T-cell (primary cell): Measurements from ENCODE around the gene HS6ST3. TPM values are rescaled to one million over a fixed set of nuclear protein-coding genes. Genes with fewer than 3 reads are reported as not detected.

ENCODE experiments used
- ATAC-seq, 4 experiments: fragments of 200-7000 bp in 3 of 4; fragments of 150-1000 bp in 1 of 4; cut with Tn5 transposase; replicated peaks in 1 of 4; 1 replicate in 3 of 4; 2 replicates in 1 of 4; pipeline ENCODE4 v1.10.0; 2021; ENCODE audit warnings: moderate library complexity in 3 of 4, mild to moderate bottlenecking in 2 of 4, moderate number of reproducible peaks in 1 of 4
- CTCF ChIA-PET, 2 donors: fragments of 300-600 bp; sonication (Branson Sonifier 250); formaldehyde crosslinking; loops; one replicate each; lab custom pipeline; 2022; ENCODE audit warnings: antibody characterized with exemption in 2 of 2; lab: Charles Lee
- POLR2A ChIA-PET, 2 donors: fragments of 300-600 bp; sonication (Branson Sonifier 250); formaldehyde crosslinking; loops; one replicate each; lab custom pipeline; 2022; ENCODE audit warnings: antibody characterized with exemption in 2 of 2; lab: Charles Lee
- DNase-seq, 35 experiments: peaks; one replicate each; pipeline versions ENCODE4 v3.0.0 to v3.0.0-alpha.2; 2013 to 2023
- H3K27ac ChIP-seq: one replicate; pipeline ENCODE4 v1.5.1; 2013; ENCODE audit warnings: low read length
- H3K27me3 ChIP-seq, 2 experiments: replicated peaks in 1 of 2; 1 replicate in 1 of 2; 2 replicates in 1 of 2; pipeline versions ENCODE4 v1.6.1 to v1.7.0; 2013; ENCODE audit warnings: low read length in 1 of 2, mixed read lengths in 1 of 2; ENCODE audit not compliant: control insufficient read depth in 2 of 2, insufficient read depth in 2 of 2; ENCODE audit errors: extremely low read depth in 1 of 2
- H3K36me3 ChIP-seq, 2 donors: 1 replicate in 1 of 2; 2 replicates in 1 of 2; pipeline versions ENCODE4 v1.6.1 to v1.7.0; 2013; ENCODE audit warnings: low read length in 1 of 2; ENCODE audit not compliant: control insufficient read depth in 2 of 2, insufficient read depth in 1 of 2; ENCODE audit errors: extremely low read depth in 1 of 2
- H3K4me1 ChIP-seq, 2 experiments: 1 replicate in 1 of 2; 2 replicates in 1 of 2; pipeline versions ENCODE4 v1.6.1 to v1.7.0; 2013; ENCODE audit warnings: low read length in 2 of 2, mixed read lengths in 1 of 2; ENCODE audit not compliant: insufficient read depth in 2 of 2, control insufficient read depth in 1 of 2; ENCODE audit errors: extremely low read depth in 1 of 2
- H3K4me3 ChIP-seq, 2 donors: 1 replicate in 1 of 2; 2 replicates in 1 of 2; pipeline versions ENCODE4 v1.5.1 to v1.7.0; 2013; ENCODE audit warnings: mild to moderate bottlenecking in 2 of 2, low read length in 1 of 2, moderate library complexity in 1 of 2; ENCODE audit not compliant: control insufficient read depth in 1 of 2; ENCODE audit errors: extremely low read depth in 1 of 2
- H3K9me3 ChIP-seq: 2 replicates; pipeline ENCODE4 v1.7.0; 2013
- H3K27ac Mint-ChIP-seq, 2 donors: one replicate each; pipeline ENCODE4 v1.8.0; 2020 to 2021; ENCODE audit warnings: mild to moderate bottlenecking in 2 of 2, mixed read lengths in 2 of 2
- H3K27me3 Mint-ChIP-seq, 2 donors: one replicate each; pipeline ENCODE4 v1.8.0; 2021 to 2022; ENCODE audit warnings: mixed read lengths in 2 of 2
- H3K36me3 Mint-ChIP-seq: one replicate; pipeline ENCODE4 v1.8.0; 2021; ENCODE audit warnings: mixed read lengths
- H3K4me1 Mint-ChIP-seq, 3 donors: one replicate each; pipeline ENCODE4 v1.8.0; 2020 to 2022; ENCODE audit warnings: mixed read lengths in 3 of 3, mild to moderate bottlenecking in 1 of 3
- H3K4me3 Mint-ChIP-seq, 3 donors: one replicate each; pipeline ENCODE4 v1.8.0; 2020 to 2022; ENCODE audit warnings: mild to moderate bottlenecking in 3 of 3, mixed read lengths in 3 of 3, moderate library complexity in 3 of 3
- H3K9me3 Mint-ChIP-seq, 3 donors: one replicate each; pipeline ENCODE4 v1.8.0; 2020 to 2022; ENCODE audit warnings: mixed read lengths in 3 of 3
- WGBS: methylation state at CpG from one replicate; pipeline ENCODE4 v1.1.5; 2013; ENCODE audit warnings: missing lambda C conversion rate; ENCODE audit not compliant: insufficient coverage; 5-methylcytosine and 5-hydroxymethylcytosine counted together
- total RNA-seq, 35 experiments: library from RNA in 6 of 35; stranded (reverse) in 6 of 35; fragments of 120-200 nt in 1 of 35; gene quantifications; one replicate each; pipeline versions ENCODE4 v1.2.1 to v1.2.4 and lab custom pipeline; 2013 to 2026

Gene HS6ST3
- total RNA-seq, 5 donors from 2014 or later (not counting 1 experiment from before 2014, with no cell fraction given), result not detected

GRCh38 chr13:96825653-96826052, 735.7 kb downstream of the HS6ST3 start:
- Mint-ChIP-seq H3K4me3 (no peak overlapping the region), H3K36me3 (no peaks in the 10 kb centered on the region), H3K27ac (no peak overlapping the region), H3K4me1 (peaks cover 0 to 1% (median 0%) of the 10 kb centered on the region in 3 donors), H3K9me3 (peaks cover 2 to 4% (median 3%) of the 10 kb centered on the region in 3 donors), H3K27me3 (no peaks in the 10 kb centered on the region)
- DNase-seq (no peak), ATAC-seq (no peak)
- 63% methylated on average over 2 of the region's 3 CpGs for WGBS
- Histone ChIP-seq H3K4me3 (no peak overlapping the region), H3K9me3 (no peaks in the 10 kb centered on the region), H3K27me3 (no peaks in the 10 kb centered on the region), H3K36me3 (no peaks in the 10 kb centered on the region), H3K4me1 (no peaks in the 10 kb centered on the region), H3K27ac (no peak overlapping the region)
- ChIA-PET CTCF (no interaction called here), POLR2A (no interaction called here)

- 29% methylated on average over 1 of the region's 4 CpGs for WGBS
- POLR2A ChIA-PET, result no interaction called here
- Mint-ChIP-seq H3K4me3 (no peak overlapping the region), H3K9me3 (peaks cover 0 to 12% (median 6%) of the 10 kb centered on the region in 3 donors), H3K36me3 (no peaks in the 10 kb centered on the region), H3K27ac (no peak overlapping the region), H3K27me3 (no peaks in the 10 kb centered on the region), H3K4me1 (no peaks in the 10 kb centered on the region)
- ATAC-seq, result no peak
- Histone ChIP-seq H3K4me3 (no peak overlapping the region), H3K27me3 (no peaks in the 10 kb centered on the region), H3K9me3 (no peaks in the 10 kb centered on the region), H3K4me1 (no peaks in the 10 kb centered on the region), H3K27ac (no peak overlapping the region), H3K36me3 (no peaks in the 10 kb centered on the region)
- no peak for DNase-seq
- CTCF ChIA-PET, result no interaction called here
These were observed 744.7 kb downstream of the HS6ST3 start for GRCh38 chr13:96834626-96835025.

- Histone ChIP-seq H3K36me3 (no peaks in the 10 kb centered on the region), H3K9me3 (no peaks in the 10 kb centered on the region), H3K27ac (no peak overlapping the region), H3K4me1 (no peaks in the 10 kb centered on the region), H3K4me3 (no peak overlapping the region), H3K27me3 (no peaks in the 10 kb centered on the region)
- ChIA-PET CTCF (no interaction called here), POLR2A (no interaction called here)
- H3K27ac Mint-ChIP-seq, result no peak overlapping the region
- H3K9me3 Mint-ChIP-seq, result peaks cover 0 to 14% (median 3%) of the 10 kb centered on the region in 3 donors
- DNase-seq, result no peak
- no peaks in the 10 kb centered on the region for H3K36me3 Mint-ChIP-seq
- 93% methylated on average over 3 of the region's 4 CpGs for WGBS
- no peak overlapping the region for H3K4me3 Mint-ChIP-seq
- H3K4me1 Mint-ChIP-seq, result no peaks in the 10 kb centered on the region
- no peaks in the 10 kb centered on the region for H3K27me3 Mint-ChIP-seq
- no peak for ATAC-seq
These were observed 745.6 kb downstream of the HS6ST3 start for GRCh38 chr13:96835546-96835945.

GRCh38 chr13:96836733-96837132, 746.8 kb downstream of the HS6ST3 start:
- no peaks in the 10 kb centered on the region for H3K4me1 Mint-ChIP-seq
- peaks cover 0 to 11% (median 3%) of the 10 kb centered on the region in 3 donors for H3K9me3 Mint-ChIP-seq
- POLR2A ChIA-PET, result interaction anchor here in 1 of 2 donors (0.5 kb wide), 1 partner anchor 56 kb away, joined by 3 read pairs; no protein-coding TSS in a partner anchor
- H3K4me3 Mint-ChIP-seq, result no peak overlapping the region
- DNase-seq (no peak), ATAC-seq (no peak)
- H3K36me3 Mint-ChIP-seq, result no peaks in the 10 kb centered on the region
- WGBS, result no CpG with 5 or more reads among the region's 1 CpG
- no peak overlapping the region for H3K4me3 ChIP-seq
- H3K27me3 Mint-ChIP-seq, result no peaks in the 10 kb centered on the region
- H3K27ac Mint-ChIP-seq, result no peak overlapping the region
- no peaks in the 10 kb centered on the region for H3K4me1 ChIP-seq
- CTCF ChIA-PET, result no interaction called here
- H3K27me3 ChIP-seq, result no peaks in the 10 kb centered on the region
- H3K36me3 ChIP-seq, result no peaks in the 10 kb centered on the region
- no peaks in the 10 kb centered on the region for H3K9me3 ChIP-seq
- H3K27ac ChIP-seq, result no peak overlapping the region

- no peaks in the 10 kb centered on the region for H3K36me3 Mint-ChIP-seq
- H3K27ac ChIP-seq, result no peak overlapping the region
- H3K4me1 Mint-ChIP-seq, result no peaks in the 10 kb centered on the region
- POLR2A ChIA-PET, result no interaction called here
- H3K27me3 ChIP-seq, result no peaks in the 10 kb centered on the region
- H3K36me3 ChIP-seq, result no peaks in the 10 kb centered on the region
- H3K4me3 Mint-ChIP-seq, result no peak overlapping the region
- H3K4me3 ChIP-seq, result no peak overlapping the region
- no peak for DNase-seq
- H3K27ac Mint-ChIP-seq, result no peak overlapping the region
- no peaks in the 10 kb centered on the region for H3K4me1 ChIP-seq
- H3K27me3 Mint-ChIP-seq, result no peaks in the 10 kb centered on the region
- ATAC-seq, result no peak
- CTCF ChIA-PET, result no interaction called here
- no CpG with 5 or more reads among the region's 1 CpG for WGBS
- no peaks in the 10 kb centered on the region for H3K9me3 ChIP-seq
- H3K9me3 Mint-ChIP-seq, result peaks cover 0 to 9% (median 3%) of the 10 kb centered on the region in 3 donors
These were observed 747.9 kb downstream of the HS6ST3 start for GRCh38 chr13:96837809-96838208.

- Mint-ChIP-seq H3K4me3 (no peak overlapping the region), H3K27ac (no peak overlapping the region), H3K36me3 (no peaks in the 10 kb centered on the region), H3K27me3 (peaks cover 2 to 4% of the 10 kb centered on the region in 2 donors), H3K9me3 (peaks cover 0 to 6% (median 3%) of the 10 kb centered on the region in 3 donors), H3K4me1 (no peaks in the 10 kb centered on the region)
- POLR2A ChIA-PET, result no interaction called here
- H3K9me3 ChIP-seq, result no peaks in the 10 kb centered on the region
- no peaks in the 10 kb centered on the region for H3K4me1 ChIP-seq
- ATAC-seq (no peak), DNase-seq (no peak)
- H3K4me3 ChIP-seq, result no peak overlapping the region
- no peak overlapping the region for H3K27ac ChIP-seq
- no peaks in the 10 kb centered on the region for H3K36me3 ChIP-seq
- H3K27me3 ChIP-seq, result no peaks in the 10 kb centered on the region
- CTCF ChIA-PET, result no interaction called here
These were observed 754.3 kb downstream of the HS6ST3 start for GRCh38 chr13:96844195-96844594.

GRCh38 chr13:96844616-96845015, 754.7 kb downstream of the HS6ST3 start:
- Mint-ChIP-seq H3K27me3 (peaks cover 2 to 4% of the 10 kb centered on the region in 2 donors), H3K9me3 (peaks cover 0 to 6% (median 3%) of the 10 kb centered on the region in 3 donors), H3K4me3 (no peak overlapping the region), H3K36me3 (no peaks in the 10 kb centered on the region), H3K27ac (no peak overlapping the region), H3K4me1 (no peaks in the 10 kb centered on the region)
- Histone ChIP-seq H3K4me3 (no peak overlapping the region), H3K36me3 (no peaks in the 10 kb centered on the region), H3K4me1 (no peaks in the 10 kb centered on the region), H3K27me3 (no peaks in the 10 kb centered on the region), H3K27ac (no peak overlapping the region), H3K9me3 (no peaks in the 10 kb centered on the region)
- ChIA-PET POLR2A (no interaction called here), CTCF (no interaction called here)
- 29% methylated on average over 1 of the region's 1 CpG for WGBS
- no peak for ATAC-seq
- no peak for DNase-seq
